ENCODE measurements around the gene DPYD.

Gene DPYD

DNA sequence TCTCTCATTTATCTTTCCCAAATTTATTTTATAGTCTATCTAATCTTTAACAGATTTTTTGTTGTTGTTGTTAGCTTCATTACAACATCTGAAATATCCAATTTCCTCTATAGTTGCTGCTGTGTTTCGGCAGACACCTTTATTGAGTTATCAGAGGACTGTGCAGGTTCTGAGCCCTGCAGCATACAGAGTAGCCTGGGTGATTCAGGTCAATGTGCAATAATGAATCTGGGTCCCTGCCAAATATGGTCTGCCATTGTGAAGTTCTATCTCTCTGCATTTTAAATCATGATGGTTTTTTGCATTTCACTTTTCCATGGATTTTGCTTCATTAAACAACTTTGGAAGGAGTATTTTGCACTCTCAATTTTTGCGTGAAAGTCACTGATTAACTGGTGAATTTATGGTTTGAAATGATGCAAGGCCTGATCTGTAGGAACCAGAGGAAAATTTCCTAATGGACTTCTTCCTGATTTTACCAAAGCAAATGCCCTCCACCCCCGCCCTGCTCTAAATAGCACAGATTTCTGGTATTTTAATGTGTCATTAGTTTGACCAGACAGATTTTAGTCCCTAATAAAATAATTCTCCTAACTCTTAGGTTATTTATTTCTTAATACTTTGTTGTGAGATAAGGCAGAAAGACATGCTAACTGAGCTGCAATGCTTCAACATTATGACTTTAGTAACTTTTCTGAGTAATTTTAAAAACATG, 797.0 kb downstream of the DPYD start:
- FAIRE-seq (no peak), DNase-seq (ENCODE audit: insufficient read length, low spot score) (no peak)

DNA sequence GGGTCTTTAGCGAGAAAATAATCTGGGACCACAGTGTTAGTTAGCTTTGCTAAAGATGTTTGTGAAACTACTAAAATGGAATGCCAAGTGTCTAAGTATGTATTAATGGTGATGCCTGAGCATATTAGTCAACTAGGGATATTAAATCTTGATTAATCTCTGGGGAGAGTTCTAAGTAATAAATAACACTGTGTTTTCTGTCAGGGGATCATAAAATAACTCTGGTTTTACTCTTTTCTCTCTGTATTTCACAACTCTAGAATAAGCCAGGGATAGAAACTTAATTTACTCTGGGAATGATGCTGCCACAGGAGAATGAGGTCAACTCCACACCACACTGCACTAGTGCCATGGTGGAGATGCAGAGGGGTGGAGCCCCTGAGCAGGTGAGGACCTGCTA, 800.0 kb downstream of the DPYD start:
- DNase-seq (ENCODE audit: insufficient read length, low spot score) (no peak), FAIRE-seq (no peak)

DNA sequence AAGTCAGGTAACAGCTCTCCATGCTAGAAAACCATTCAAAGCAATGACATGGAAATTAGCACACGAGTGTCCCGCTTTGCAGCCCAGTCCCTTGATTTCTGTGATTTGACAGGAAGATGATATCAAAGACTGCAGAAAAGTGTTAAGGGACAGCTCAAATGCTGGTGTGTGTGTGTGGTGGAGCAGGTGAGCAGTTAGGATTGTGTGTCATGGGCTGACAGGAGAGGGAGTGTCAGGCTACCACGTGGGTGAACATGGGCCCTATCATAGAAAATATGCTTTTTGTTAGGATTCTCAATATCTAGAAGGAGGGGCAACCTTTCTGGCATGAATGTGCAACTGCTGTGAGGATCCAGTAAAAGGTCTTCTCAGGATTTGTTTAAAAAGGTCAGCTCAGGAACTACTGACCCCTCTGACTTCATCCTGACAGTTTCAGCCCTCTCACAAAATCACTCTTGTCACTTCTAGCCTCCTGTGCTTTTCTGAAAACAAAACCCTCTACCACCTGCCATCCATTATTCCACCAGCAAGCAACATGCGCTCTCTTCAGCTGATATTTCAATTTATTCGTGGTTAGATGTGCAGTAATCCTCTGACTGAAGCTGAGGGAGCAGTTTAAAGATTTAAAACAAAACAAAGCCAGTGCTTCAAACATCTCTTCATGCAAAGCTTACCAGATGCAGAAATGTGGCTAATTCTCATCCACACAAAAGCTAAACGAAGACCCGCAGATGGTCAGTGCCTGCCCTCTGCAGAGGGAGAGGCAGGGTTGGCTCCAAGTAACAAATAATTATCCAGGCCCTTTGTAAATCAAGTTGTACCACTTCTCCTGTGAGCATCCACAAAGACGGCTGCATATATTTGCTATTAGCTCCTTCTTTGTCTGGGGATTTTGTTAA, 801.3 kb downstream of the DPYD start:
- DNase-seq (ENCODE audit: insufficient read length, low spot score), result no peak
- no peak for FAIRE-seq

GRCh38 chr1:97114842-97115241, 806.0 kb downstream of the DPYD start:
- DNase-seq (ENCODE audit: insufficient read length, low spot score) (no peak), FAIRE-seq (no peak)

- DNase-seq (ENCODE audit: insufficient read length, low spot score), result no peak
- no peak for FAIRE-seq
These were observed 808.4 kb downstream of the DPYD start for GRCh38 chr1:97112442-97112841.

- FAIRE-seq, result no peak
- DNase-seq (ENCODE audit: insufficient read length, low spot score), result no peak
These were observed 812.7 kb downstream of the DPYD start for GRCh38 chr1:97108179-97108578.

DNA sequence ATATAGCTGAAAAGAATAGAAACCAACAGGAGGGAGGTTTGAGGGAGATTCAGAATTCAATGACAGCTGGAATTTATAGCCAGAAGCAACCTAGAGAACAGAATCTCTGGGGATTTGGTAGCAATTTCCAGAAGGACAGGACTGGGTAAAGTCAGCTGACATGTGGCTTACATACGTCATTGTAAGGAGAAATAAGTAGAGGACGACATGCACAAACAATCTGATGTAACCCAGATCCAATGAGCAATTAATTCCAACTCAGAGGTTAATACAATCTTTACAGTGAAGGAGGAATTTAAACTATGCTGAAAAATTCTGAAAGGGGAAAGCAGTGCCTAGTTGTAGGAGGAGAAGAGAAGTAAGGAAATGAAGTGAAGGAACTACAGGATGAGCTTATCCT, 815.3 kb downstream of the DPYD start:
- FAIRE-seq (no peak), DNase-seq (ENCODE audit: insufficient read length, low spot score) (no peak)

GRCh38 chr1:97101509-97101908, 819.3 kb downstream of the DPYD start:
- DNase-seq (ENCODE audit: insufficient read length, low spot score) (no peak), FAIRE-seq (no peak)

GRCh38 chr1:97097404-97097925, 823.4 kb downstream of the DPYD start:
- DNase-seq (ENCODE audit: insufficient read length, low spot score), result no peak
- FAIRE-seq, result no peak

DNA sequence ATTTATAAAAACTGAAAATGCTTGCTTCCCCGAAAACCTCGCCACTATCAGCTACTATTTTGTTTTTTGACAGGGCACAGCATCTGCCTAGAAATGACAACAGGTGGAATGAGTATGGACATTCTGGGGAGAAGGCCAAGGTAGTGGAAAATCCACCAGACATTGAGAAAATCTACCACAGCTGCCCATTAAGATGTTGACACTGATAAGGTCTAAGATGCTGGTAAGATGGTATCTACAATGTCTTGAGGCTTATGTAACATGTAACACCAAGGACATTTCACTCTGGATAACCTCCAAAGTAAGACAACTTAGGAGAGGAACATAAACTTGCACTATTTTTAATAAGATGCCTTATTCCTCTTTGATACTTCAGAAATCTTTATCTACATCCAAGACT, 825.1 kb downstream of the DPYD start:
- DNase-seq (ENCODE audit: insufficient read length, low spot score), result no peak

GRCh38 chr1:97094247-97094972, 826.4 kb downstream of the DPYD start:
- no peak for FAIRE-seq
- DNase-seq (ENCODE audit: insufficient read length, low spot score), result no peak

More for the DNA sequence above, 825.1 kb downstream of the DPYD start:
- no peak for FAIRE-seq

DNA sequence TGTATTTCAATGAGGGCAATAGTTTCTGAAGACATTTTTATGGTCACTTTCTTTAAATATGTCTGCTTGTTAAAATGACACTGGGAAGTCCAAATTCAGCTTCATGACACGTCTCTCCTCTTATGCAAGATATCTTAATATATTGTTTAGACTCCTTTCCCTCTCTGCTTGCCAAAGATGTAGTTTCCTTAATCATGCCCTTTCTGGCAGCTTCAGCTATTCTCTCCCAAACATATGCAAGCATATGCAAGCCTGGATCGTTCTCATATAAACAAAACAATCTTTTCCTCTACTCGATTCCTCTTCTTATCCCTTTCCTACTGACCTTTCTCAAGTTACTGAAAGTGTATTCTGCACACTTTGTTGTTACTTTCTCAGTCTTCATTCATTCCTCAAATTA, 827.1 kb downstream of the DPYD start:
- DNase-seq (ENCODE audit: insufficient read length, low spot score) (no peak), FAIRE-seq (no peak)

- DNase-seq (ENCODE audit: insufficient read length, low spot score) (no peak), FAIRE-seq (no peak)
These were observed 828.0 kb downstream of the DPYD start for GRCh38 chr1:97092824-97093223.

DNA sequence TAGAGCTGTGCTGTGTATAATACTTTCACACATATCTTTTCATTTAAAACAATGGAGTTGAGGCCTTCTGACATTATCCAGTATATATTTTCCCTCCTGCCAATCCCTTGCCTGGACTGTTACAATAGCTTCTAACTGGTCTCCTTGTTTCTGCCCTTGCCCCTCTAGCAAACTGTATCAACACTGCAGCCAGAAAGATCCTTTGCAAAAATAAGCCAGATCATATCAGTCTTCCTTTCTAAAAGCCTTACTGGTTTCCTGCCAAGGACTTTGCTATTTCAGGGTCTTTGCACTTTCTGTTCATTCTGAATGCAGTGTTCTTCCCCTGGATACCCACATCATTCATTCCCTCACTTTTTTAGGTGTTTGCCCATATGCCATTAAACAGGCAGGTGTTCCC, 829.2 kb downstream of the DPYD start:
- DNase-seq (ENCODE audit: insufficient read length, low spot score) (no peak), FAIRE-seq (no peak)

- DNase-seq (ENCODE audit: insufficient read length, low spot score) (no peak), FAIRE-seq (no peak)
These were observed 829.6 kb downstream of the DPYD start for GRCh38 chr1:97091263-97091662.

- no peak for DNase-seq (ENCODE audit: insufficient read length, low spot score)
- FAIRE-seq, result no peak
These were observed 830.1 kb downstream of the DPYD start for GRCh38 chr1:97090725-97091124.

DNA sequence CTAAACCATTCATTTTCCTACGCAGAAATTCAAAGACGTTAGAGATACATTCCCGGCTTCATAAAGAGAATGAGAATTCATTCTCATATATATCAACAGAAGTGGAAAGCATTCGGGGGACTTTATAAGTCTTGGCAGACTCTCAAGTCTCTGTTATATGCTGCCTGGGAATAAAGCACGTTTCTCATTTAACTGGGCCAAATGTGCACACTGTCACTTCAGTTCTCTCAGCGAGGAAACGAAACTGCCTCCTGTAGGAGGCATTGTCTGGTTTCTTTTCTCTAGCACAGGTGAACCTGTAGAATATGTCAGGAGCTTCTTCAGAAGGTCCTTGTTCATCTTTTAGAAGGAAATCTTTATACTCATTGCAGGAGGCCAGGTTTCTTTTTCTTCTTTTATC, 831.7 kb downstream of the DPYD start:
- FAIRE-seq (no peak), DNase-seq (ENCODE audit: insufficient read length, low spot score) (no peak)

GRCh38 chr1:97088391-97088790, 832.4 kb downstream of the DPYD start:
- FAIRE-seq (no peak), DNase-seq (ENCODE audit: insufficient read length, low spot score) (no peak)

GRCh38 chr1:97084546-97084945, 836.3 kb downstream of the DPYD start:
- DNase-seq (ENCODE audit: insufficient read length, low spot score) (no peak), FAIRE-seq (no peak)

DNA sequence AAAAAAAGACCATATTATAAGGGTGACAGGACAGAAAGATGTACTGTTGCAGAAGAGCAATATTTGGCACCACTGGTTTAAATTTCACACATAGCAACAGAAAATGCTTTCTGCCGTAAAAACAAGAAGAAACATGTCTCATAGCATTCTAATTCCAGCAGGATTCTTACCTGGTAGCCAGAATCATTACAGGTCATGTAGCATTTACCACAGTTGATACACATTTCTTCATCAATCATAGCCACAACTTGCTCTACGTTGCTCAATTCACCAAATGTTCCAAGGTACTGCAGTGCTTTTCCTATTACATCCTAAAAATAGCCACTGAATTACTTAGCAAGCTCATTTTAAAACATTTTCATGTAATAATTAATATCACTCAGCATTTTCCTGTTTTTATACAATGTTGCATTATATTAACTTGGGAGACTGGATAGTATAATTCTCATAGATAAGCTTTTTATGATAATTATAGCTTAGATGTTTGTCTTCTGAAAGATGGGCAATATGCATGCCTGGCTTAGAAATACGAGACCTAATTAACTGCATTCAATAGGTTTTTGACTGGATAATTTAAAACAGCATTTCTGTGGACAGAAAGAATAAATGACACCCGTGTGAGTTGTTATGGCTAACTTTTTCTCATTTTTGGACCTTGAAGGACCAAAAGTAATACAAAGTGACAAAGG, 838.5 kb downstream of the DPYD start:
- DNase-seq (ENCODE audit: insufficient read length, low spot score), result no peak

GRCh38 chr1:97078872-97079271, 842.0 kb downstream of the DPYD start:
- FAIRE-seq, result no peak
- no peak for DNase-seq (ENCODE audit: insufficient read length, low spot score)

More for the DNA sequence above, 838.5 kb downstream of the DPYD start:
- no peak for FAIRE-seq
